ENCODE data around the gene NKX3-2.

GRCh38 chr4:13492747-13493146, 51.6 kb downstream of the NKX3-2 start:
- TF ChIP-seq CTCF (IDR thresholded peaks at IDR 0.05) (no peak), POLR2A (IDR thresholded peaks at IDR 0.05) (no peak)
